ENCODE data around the gene CHRNA10. TPM values are rescaled to one million over a fixed set of nuclear protein-coding genes. Genes with fewer than 3 reads are reported as not detected.

Gene CHRNA10
- polyA plus RNA-seq, 1 donor from 2014 or later = 4.9 TPM

- no peak overlapping the region for H3K9ac ChIP-seq (ENCODE audit: low read length)
- no peaks in the 10 kb centered on the region for H4K20me1 ChIP-seq (ENCODE audit: insufficient read depth)
- H3K79me2 ChIP-seq (replicated peaks; ENCODE audit: insufficient read depth, low read length) = no peaks in the 10 kb centered on the region
- no peak overlapping the region for H3K27ac ChIP-seq (ENCODE audit: low read length)
- H3K27me3 ChIP-seq (ENCODE audit: insufficient read depth, low read depth, low read length) = no peaks in the 10 kb centered on the region
- H2AFZ ChIP-seq (ENCODE audit: low read depth, low read length) = no peak overlapping the region
- no peaks in the 10 kb centered on the region for H3K9me2 ChIP-seq (ENCODE audit: insufficient read depth, low read length)
- peaks cover 19% of the 10 kb centered on the region for H3K36me3 ChIP-seq (ENCODE audit: insufficient read depth, low read length)
- no peak for TF ChIP-seq EZH2 (IDR thresholded peaks at IDR 0.05; ENCODE audit: borderline replicate concordance, insufficient read depth, low read length, poor library complexity, severe bottlenecking)
- no peak for TF ChIP-seq SMC3 (conservative IDR thresholded peaks at IDR 0.05; ENCODE audit: poor library complexity)
- no peak for TF ChIP-seq RAD21 (conservative IDR thresholded peaks at IDR 0.05)
- no peak for TF ChIP-seq TAF1 (IDR thresholded peaks at IDR 0.05; ENCODE audit: low read depth)
- no peak for TF ChIP-seq EP300 (conservative IDR thresholded peaks at IDR 0.05; ENCODE audit: poor library complexity, severe bottlenecking)
- no peak for TF ChIP-seq REST (IDR thresholded peaks at IDR 0.05; ENCODE audit: borderline replicate concordance)
- TF ChIP-seq MXI1 (conservative IDR thresholded peaks at IDR 0.05; ENCODE audit: poor library complexity, severe bottlenecking) = no peak
- TF ChIP-seq CTCF (IDR thresholded peaks at IDR 0.05; ENCODE audit: poor library complexity, severe bottlenecking) = no peak
- TF ChIP-seq POLR2AphosphoS5 (IDR thresholded peaks at IDR 0.05) = no peak
- no peaks in the 10 kb centered on the region for H3F3A ChIP-seq (ENCODE audit: insufficient read depth, low read length, poor library complexity, severe bottlenecking)
- no peaks in the 10 kb centered on the region for H3K9me3 ChIP-seq (ENCODE audit: low read length)
- no peak overlapping the region for H3K4me3 ChIP-seq (ENCODE audit: low read length)
- H3K4me2 ChIP-seq (ENCODE audit: low read length) = no peak overlapping the region
Measured at GRCh38 chr11:3684129-3684818, 13.1 kb upstream of the CHRNA10 start.

GRCh38 chr11:3683039-3683438 lies 11.9 kb upstream of the CHRNA10 start:
- no peak overlapping the region for H3K4me2 ChIP-seq (ENCODE audit: low read length)
- H3K36me3 ChIP-seq (ENCODE audit: insufficient read depth, low read length) = peaks cover 21% of the 10 kb centered on the region
- H3K27ac ChIP-seq (ENCODE audit: low read length) = no peak overlapping the region
- no peaks in the 10 kb centered on the region for H3K9me3 ChIP-seq (ENCODE audit: low read length)
- no peaks in the 10 kb centered on the region for H3K9me2 ChIP-seq (ENCODE audit: insufficient read depth, low read length)
- H2AFZ ChIP-seq (ENCODE audit: low read depth, low read length) = no peak overlapping the region
- TF ChIP-seq EZH2 (IDR thresholded peaks at IDR 0.05; ENCODE audit: borderline replicate concordance, insufficient read depth, low read length, poor library complexity, severe bottlenecking) = no peak
- no peak for TF ChIP-seq SMC3 (conservative IDR thresholded peaks at IDR 0.05; ENCODE audit: poor library complexity)
- no peak for TF ChIP-seq REST (IDR thresholded peaks at IDR 0.05; ENCODE audit: borderline replicate concordance)
- no peak for TF ChIP-seq EP300 (conservative IDR thresholded peaks at IDR 0.05; ENCODE audit: poor library complexity, severe bottlenecking)
- no peak for TF ChIP-seq MXI1 (conservative IDR thresholded peaks at IDR 0.05; ENCODE audit: poor library complexity, severe bottlenecking)
- TF ChIP-seq POLR2AphosphoS5 (IDR thresholded peaks at IDR 0.05) = no peak
- TF ChIP-seq RAD21 (conservative IDR thresholded peaks at IDR 0.05) = no peak
- no peak for TF ChIP-seq CTCF (IDR thresholded peaks at IDR 0.05; ENCODE audit: poor library complexity, severe bottlenecking)
- TF ChIP-seq TAF1 (IDR thresholded peaks at IDR 0.05; ENCODE audit: low read depth) = no peak
- no peaks in the 10 kb centered on the region for H3K27me3 ChIP-seq (ENCODE audit: insufficient read depth, low read depth, low read length)
- H3K9ac ChIP-seq (ENCODE audit: low read length) = no peak overlapping the region
- no peaks in the 10 kb centered on the region for H3K79me2 ChIP-seq (replicated peaks; ENCODE audit: insufficient read depth, low read length)
- H4K20me1 ChIP-seq (ENCODE audit: insufficient read depth) = no peaks in the 10 kb centered on the region
- no peak overlapping the region for H3K4me3 ChIP-seq (ENCODE audit: low read length)
- no peaks in the 10 kb centered on the region for H3F3A ChIP-seq (ENCODE audit: insufficient read depth, low read length, poor library complexity, severe bottlenecking)
